Glutamatergic neuron (in vitro differentiated cells): Measurements from ENCODE around the gene SLC35A3. TPM values are rescaled to one million over a fixed set of nuclear protein-coding genes. Genes with fewer than 3 reads are reported as not detected.

ENCODE experiments used
- DNase-seq: peaks from one replicate; pipeline ENCODE4 v3.0.0; 2022
- H3K27ac Mint-ChIP-seq: one replicate; pipeline ENCODE4 v1.8.0; 2020; ENCODE audit warnings: mild to moderate bottlenecking, mixed read lengths, inconsistent platforms; ENCODE audit not compliant: unreplicated experiment
- H3K27me3 Mint-ChIP-seq: one replicate; pipeline ENCODE4 v1.8.0; 2020; ENCODE audit warnings: mild to moderate bottlenecking, moderate library complexity, mixed read lengths, inconsistent platforms; ENCODE audit not compliant: unreplicated experiment
- H3K36me3 Mint-ChIP-seq: one replicate; pipeline ENCODE4 v1.8.0; 2020; ENCODE audit warnings: mild to moderate bottlenecking, mixed read lengths, inconsistent platforms; ENCODE audit not compliant: unreplicated experiment
- H3K4me1 Mint-ChIP-seq: one replicate; pipeline ENCODE4 v1.8.0; 2020; ENCODE audit warnings: mild to moderate bottlenecking, low read depth, mixed read lengths, inconsistent platforms; ENCODE audit not compliant: unreplicated experiment
- H3K4me3 Mint-ChIP-seq: one replicate; pipeline ENCODE4 v1.8.0; 2020; ENCODE audit warnings: mild to moderate bottlenecking, mixed read lengths, inconsistent platforms; ENCODE audit not compliant: unreplicated experiment
- H3K9me3 Mint-ChIP-seq: one replicate; pipeline ENCODE4 v1.8.0; 2020; ENCODE audit warnings: mild to moderate bottlenecking, moderate library complexity, mixed read lengths, inconsistent platforms; ENCODE audit not compliant: unreplicated experiment
- CTCF ChIP-seq: fragments of 200-600 bp; sonication (generic); IDR thresholded peaks from one replicate; pipeline ENCODE4 v1.5.0; 2021; ENCODE audit not compliant: partially characterized antibody, unreplicated experiment
- long read RNA-seq: library from polyadenylated mRNA; unstranded; transcript quantifications from one replicate; pipeline ENCODE4 v2.0.0, GENCODE V29; 2020; ENCODE audit not compliant: unreplicated experiment
- total RNA-seq: library from RNA; stranded (reverse); fragmentation: NEBNext Ultra II Directional; extraction: Animal tissue kit (Norgen Biotek cat#: 25700); gene quantifications from one replicate; pipeline ENCODE4 v1.2.1, GENCODE V29; 2021; ENCODE audit not compliant: unreplicated experiment

SLC35A3 gene
- 7.7 TPM for total RNA-seq
- long read RNA-seq, full-length matches to known transcripts = 2 of 2 reads
- long read RNA-seq, partial matches to known transcripts = 0 of 2 reads
- long read RNA-seq, other reads (novel, unspliced or antisense) = 0 of 2 reads

GRCh38 chr1:99969729-99970621 is at the start of gene SLC35A3:
Gene SLC35A3, plus strand, starts transcription at chr1:99969996. Its CDS starts 23,559 bp downstream, at chr1:99993555.
- H3K36me3 Mint-ChIP-seq = no peaks in the 10 kb centered on the region
- no peak for TF ChIP-seq CTCF
- no peak within 1 kb of the TSS for H3K27ac Mint-ChIP-seq
- peak; percentile 85 for DNase-seq
- H3K9me3 Mint-ChIP-seq = peaks cover 6% of the 10 kb centered on the region
- H3K4me1 Mint-ChIP-seq = peaks cover 7% of the 10 kb centered on the region
- peaks cover 2% of the 10 kb centered on the region for H3K27me3 Mint-ChIP-seq
- peak within 1 kb of the TSS; percentile 99 for H3K4me3 Mint-ChIP-seq

- Mint-ChIP-seq H3K4me1 (no peaks in the 10 kb centered on the region), H3K4me3 (no peak overlapping the region), H3K9me3 (no peaks in the 10 kb centered on the region), H3K27me3 (peaks cover 3% of the 10 kb centered on the region), H3K27ac (no peak overlapping the region), H3K36me3 (no peaks in the 10 kb centered on the region)
- TF ChIP-seq CTCF = no peak
- no peak for DNase-seq
Measured at GRCh38 chr1:99934801-99935200, 35.0 kb upstream of the SLC35A3 start.

GRCh38 chr1:99935534-99935933 is 34.3 kb upstream of the SLC35A3 start:
- no peak overlapping the region for H3K4me3 Mint-ChIP-seq
- no peaks in the 10 kb centered on the region for H3K36me3 Mint-ChIP-seq
- no peak for TF ChIP-seq CTCF
- no peak for DNase-seq
- H3K27ac Mint-ChIP-seq = no peak overlapping the region
- peaks cover 3% of the 10 kb centered on the region for H3K27me3 Mint-ChIP-seq
- no peaks in the 10 kb centered on the region for H3K9me3 Mint-ChIP-seq
- no peaks in the 10 kb centered on the region for H3K4me1 Mint-ChIP-seq

DNA sequence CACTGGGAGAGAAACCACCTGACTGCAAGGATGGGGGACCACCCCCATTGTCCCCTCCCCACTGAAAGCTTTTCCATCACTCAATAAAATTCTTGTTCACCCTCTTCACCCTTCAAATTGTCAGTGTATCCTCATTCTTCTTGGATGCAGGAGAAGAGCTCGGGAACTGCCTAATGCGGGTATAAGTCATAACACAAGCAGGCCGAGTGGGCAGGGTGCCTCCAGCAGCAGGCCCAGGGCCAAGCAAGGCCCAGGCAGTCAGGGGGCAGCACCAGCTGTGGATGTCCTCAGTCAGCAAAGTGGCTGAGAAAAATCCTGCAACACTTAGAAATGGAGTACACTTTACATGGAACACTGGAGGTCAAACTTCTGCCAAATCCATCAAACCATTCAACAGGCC is 33.7 kb upstream of the SLC35A3 start:
- no peak for TF ChIP-seq CTCF
- no peak for DNase-seq
- Mint-ChIP-seq H3K4me3 (no peak overlapping the region), H3K27me3 (peaks cover 3% of the 10 kb centered on the region), H3K27ac (no peak overlapping the region), H3K36me3 (no peaks in the 10 kb centered on the region), H3K9me3 (no peaks in the 10 kb centered on the region), H3K4me1 (no peaks in the 10 kb centered on the region)

DNA sequence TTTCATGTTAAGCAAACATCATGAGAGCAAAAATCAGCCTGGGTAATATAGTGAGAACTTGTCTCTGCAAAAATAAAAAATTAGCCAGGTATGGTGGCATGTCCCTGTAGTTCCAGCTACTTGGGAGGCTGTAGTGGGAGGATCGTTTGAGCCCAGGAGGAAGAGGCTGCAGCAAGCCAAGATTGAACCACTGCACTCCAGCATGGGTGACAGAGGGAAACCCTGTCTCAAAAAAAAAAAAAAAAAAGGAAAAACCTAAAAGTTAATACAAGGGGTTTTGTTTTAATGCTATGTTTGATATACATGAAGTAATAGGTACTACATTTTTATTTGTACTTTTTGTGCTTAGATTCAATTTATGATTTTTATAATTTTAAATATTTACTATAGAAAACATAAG is 27.1 kb upstream of the SLC35A3 start:
- Mint-ChIP-seq H3K36me3 (no peaks in the 10 kb centered on the region), H3K4me3 (no peak overlapping the region), H3K27me3 (peaks cover 1% of the 10 kb centered on the region), H3K9me3 (peaks cover 3% of the 10 kb centered on the region), H3K4me1 (peaks cover 8% of the 10 kb centered on the region), H3K27ac (peak overlapping the region; percentile 57)
- TF ChIP-seq CTCF = no peak
- no peak for DNase-seq
